C4-2B (cell line): ENCODE results near the gene C9orf152.

Experiments
- H3K27ac ChIP-seq: fragments of 450-650 bp; 2 replicates; pipeline ENCODE4 v1.5.1; 2017
- CTCF ChIP-seq: fragments of 450-650 bp; conservative IDR thresholded peaks from 2 replicates; pipeline ENCODE4 v1.5.1; 2017; ENCODE audit warnings: mild to moderate bottlenecking
- ZFX ChIP-seq: fragments of 450-650 bp; IDR thresholded peaks from 2 replicates; pipeline ENCODE4 v1.6.1; 2017

Gene C9orf152

GRCh38 chr9:110157823-110158664 is 49.9 kb downstream of the C9orf152 start:
- no peak overlapping the region for H3K27ac ChIP-seq

GRCh38 chr9:110156902-110157301 is 51.1 kb downstream of the C9orf152 start:
- no peak overlapping the region for H3K27ac ChIP-seq
- TF ChIP-seq CTCF: no peak
- TF ChIP-seq ZFX: no peak

More at GRCh38 chr9:110157823-110158664, 49.9 kb downstream of the C9orf152 start:
- TF ChIP-seq ZFX (no peak), CTCF (no peak)

- no peak overlapping the region for H3K27ac ChIP-seq
- no peak for TF ChIP-seq CTCF
- TF ChIP-seq ZFX: no peak
These were observed 51.5 kb downstream of the C9orf152 start for GRCh38 chr9:110156416-110156815.

- TF ChIP-seq CTCF: no peak
- no peak for TF ChIP-seq ZFX
- no peak overlapping the region for H3K27ac ChIP-seq
These were observed 52.2 kb downstream of the C9orf152 start for GRCh38 chr9:110155751-110156150.

GRCh38 chr9:110153431-110153830 is 54.5 kb downstream of the C9orf152 start:
- H3K27ac ChIP-seq: no peak overlapping the region
- TF ChIP-seq ZFX (no peak), CTCF (no peak)

GRCh38 chr9:110152704-110153374 is 55.1 kb downstream of the C9orf152 start:
- H3K27ac ChIP-seq: no peak overlapping the region
- no peak for TF ChIP-seq ZFX
- peak; percentile 83 for TF ChIP-seq CTCF
